Testis (tissue), 2 donors: ENCODE data around the gene SPPL3.

Source experiments
- CTCF ChIP-seq, 3 experiments: fragments of 450-650 bp in 2 of 3; fragments of 200-600 bp in 1 of 3; sonication (generic) in 1 of 3; IDR thresholded peaks; one replicate each; pipeline ENCODE4 v1.5.1; 2016 to 2019; ENCODE audit warnings: antibody characterized with exemption in 3 of 3, mild to moderate bottlenecking in 2 of 3, moderate library complexity in 1 of 3
- POLR2A ChIP-seq: fragments of 450-650 bp; IDR thresholded peaks from one replicate; pipeline ENCODE4 v1.6.1; 2017; ENCODE audit warnings: antibody characterized with exemption, mild to moderate bottlenecking, moderate library complexity

GRCh38 chr12:120950807-120951206 lies 46.6 kb upstream of the SPPL3 start:
- TF ChIP-seq CTCF (IDR thresholded peaks at IDR 0.05) (no peak), POLR2A (no peak)
